ENCODE data around the gene GRK5. TPM values are rescaled to one million over a fixed set of nuclear protein-coding genes. Genes with fewer than 3 reads are reported as not detected.

The GRK5 gene
- polyA plus RNA-seq, 1 donor from 2014 or later: 34.9 TPM

DNA sequence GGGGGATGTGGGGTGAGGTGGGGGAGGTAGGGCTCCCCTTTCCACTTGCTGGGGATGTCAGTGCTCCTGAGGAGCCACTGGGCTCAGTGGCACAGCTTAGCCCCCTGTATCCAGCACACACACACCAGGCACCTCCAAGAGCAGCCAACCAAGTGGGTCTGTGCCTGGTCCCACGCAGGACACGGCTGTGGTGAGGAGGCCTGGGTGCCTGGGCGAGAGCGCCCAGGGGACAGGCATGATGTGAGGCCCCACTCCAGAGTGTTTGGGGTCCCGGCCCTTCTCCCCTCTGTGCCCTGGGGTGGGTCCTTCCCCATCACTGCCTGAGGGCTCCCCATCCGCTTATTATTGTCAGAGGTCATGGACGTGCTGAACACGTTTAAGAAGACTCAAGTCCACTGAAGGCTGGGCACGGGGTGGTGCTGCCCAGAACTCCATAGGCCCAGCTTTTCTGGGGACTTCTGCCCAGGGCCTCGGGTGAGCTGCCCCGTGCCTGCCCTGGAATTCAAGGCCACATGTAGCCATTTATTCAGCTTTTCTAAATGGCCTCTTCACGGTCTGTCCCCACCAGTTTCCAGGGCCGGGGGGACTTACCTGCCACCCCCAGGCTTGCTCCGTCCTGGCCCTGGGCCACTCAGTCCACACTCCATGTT, 119.8 kb downstream of the GRK5 start:
- Histone ChIP-seq H3K9me3 (ENCODE audit: low read length) (no peaks in the 10 kb centered on the region), H3K9ac (ENCODE audit: low read length) (no peak overlapping the region), H3K4me3 (ENCODE audit: low read length) (no peak overlapping the region), H3F3A (ENCODE audit: insufficient read depth, low read length, poor library complexity, severe bottlenecking) (no peaks in the 10 kb centered on the region), H3K27me3 (ENCODE audit: insufficient read depth, low read depth, low read length) (no peaks in the 10 kb centered on the region), H3K36me3 (ENCODE audit: insufficient read depth, low read length) (no peaks in the 10 kb centered on the region), H3K4me2 (ENCODE audit: low read length) (no peak overlapping the region), H4K20me1 (ENCODE audit: insufficient read depth) (no peaks in the 10 kb centered on the region), H3K79me2 (replicated peaks; ENCODE audit: insufficient read depth, low read length) (no peaks in the 10 kb centered on the region), H3K9me2 (ENCODE audit: insufficient read depth, low read length) (no peaks in the 10 kb centered on the region), H3K27ac (ENCODE audit: low read length) (no peak overlapping the region), H2AFZ (ENCODE audit: low read depth, low read length) (no peak overlapping the region)
- TF ChIP-seq EP300 (conservative IDR thresholded peaks at IDR 0.05; ENCODE audit: poor library complexity, severe bottlenecking): no peak
- TF ChIP-seq, protein P1, sequence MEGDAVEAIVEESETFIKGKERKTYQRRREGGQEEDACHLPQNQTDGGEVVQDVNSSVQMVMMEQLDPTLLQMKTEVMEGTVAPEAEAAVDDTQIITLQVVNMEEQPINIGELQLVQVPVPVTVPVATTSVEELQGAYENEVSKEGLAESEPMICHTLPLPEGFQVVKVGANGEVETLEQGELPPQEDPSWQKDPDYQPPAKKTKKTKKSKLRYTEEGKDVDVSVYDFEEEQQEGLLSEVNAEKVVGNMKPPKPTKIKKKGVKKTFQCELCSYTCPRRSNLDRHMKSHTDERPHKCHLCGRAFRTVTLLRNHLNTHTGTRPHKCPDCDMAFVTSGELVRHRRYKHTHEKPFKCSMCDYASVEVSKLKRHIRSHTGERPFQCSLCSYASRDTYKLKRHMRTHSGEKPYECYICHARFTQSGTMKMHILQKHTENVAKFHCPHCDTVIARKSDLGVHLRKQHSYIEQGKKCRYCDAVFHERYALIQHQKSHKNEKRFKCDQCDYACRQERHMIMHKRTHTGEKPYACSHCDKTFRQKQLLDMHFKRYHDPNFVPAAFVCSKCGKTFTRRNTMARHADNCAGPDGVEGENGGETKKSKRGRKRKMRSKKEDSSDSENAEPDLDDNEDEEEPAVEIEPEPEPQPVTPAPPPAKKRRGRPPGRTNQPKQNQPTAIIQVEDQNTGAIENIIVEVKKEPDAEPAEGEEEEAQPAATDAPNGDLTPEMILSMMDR (IDR thresholded peaks at IDR 0.05; ENCODE audit: poor library complexity, severe bottlenecking): no peak
- no peak for TF ChIP-seq POLR2AphosphoS5 (IDR thresholded peaks at IDR 0.05)
- no peak for TF ChIP-seq RAD21 (conservative IDR thresholded peaks at IDR 0.05)

DNA sequence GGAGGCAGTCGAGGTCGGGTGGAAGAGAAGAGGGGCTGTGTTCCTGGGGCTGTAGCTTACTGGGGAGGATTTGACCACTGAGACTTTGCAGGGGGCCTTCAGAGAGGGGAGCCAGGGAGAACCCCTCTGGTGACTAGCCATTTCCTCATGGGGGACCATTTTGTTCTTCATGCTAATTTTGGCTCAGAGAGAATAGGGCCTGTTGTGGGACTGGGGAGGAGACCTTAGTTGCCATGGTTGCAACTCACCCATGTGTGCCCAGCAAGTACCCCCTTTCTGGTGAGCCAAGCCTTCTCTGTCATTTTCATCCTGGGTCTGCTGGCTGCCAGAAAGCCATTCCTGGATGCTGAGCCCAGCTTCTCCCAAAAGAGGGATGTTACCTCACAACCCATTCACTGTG, 120.9 kb downstream of the GRK5 start:
- Histone ChIP-seq H3K27ac (ENCODE audit: low read length) (no peak overlapping the region), H3K79me2 (replicated peaks; ENCODE audit: insufficient read depth, low read length) (no peaks in the 10 kb centered on the region), H3K27me3 (ENCODE audit: insufficient read depth, low read depth, low read length) (no peaks in the 10 kb centered on the region), H3K4me3 (ENCODE audit: low read length) (no peak overlapping the region), H4K20me1 (ENCODE audit: insufficient read depth) (no peaks in the 10 kb centered on the region), H3K9ac (ENCODE audit: low read length) (no peak overlapping the region), H3K9me3 (ENCODE audit: low read length) (no peaks in the 10 kb centered on the region), H3K4me2 (ENCODE audit: low read length) (no peak overlapping the region), H3K36me3 (ENCODE audit: insufficient read depth, low read length) (no peaks in the 10 kb centered on the region), H3K9me2 (ENCODE audit: insufficient read depth, low read length) (no peaks in the 10 kb centered on the region), H2AFZ (ENCODE audit: low read depth, low read length) (no peak overlapping the region), H3F3A (ENCODE audit: insufficient read depth, low read length, poor library complexity, severe bottlenecking) (no peaks in the 10 kb centered on the region)
- TF ChIP-seq TAF1 (IDR thresholded peaks at IDR 0.05; ENCODE audit: low read depth): no peak
- TF ChIP-seq POLR2AphosphoS5 (IDR thresholded peaks at IDR 0.05): no peak
- no peak for TF ChIP-seq EZH2 (IDR thresholded peaks at IDR 0.05; ENCODE audit: borderline replicate concordance, insufficient read depth, low read length, poor library complexity, severe bottlenecking)
- TF ChIP-seq MXI1 (conservative IDR thresholded peaks at IDR 0.05; ENCODE audit: poor library complexity, severe bottlenecking): no peak
- TF ChIP-seq RAD21 (conservative IDR thresholded peaks at IDR 0.05): no peak
- TF ChIP-seq SMC3 (conservative IDR thresholded peaks at IDR 0.05; ENCODE audit: poor library complexity): no peak
- no peak for TF ChIP-seq EP300 (conservative IDR thresholded peaks at IDR 0.05; ENCODE audit: poor library complexity, severe bottlenecking)
- TF ChIP-seq, protein P2, sequence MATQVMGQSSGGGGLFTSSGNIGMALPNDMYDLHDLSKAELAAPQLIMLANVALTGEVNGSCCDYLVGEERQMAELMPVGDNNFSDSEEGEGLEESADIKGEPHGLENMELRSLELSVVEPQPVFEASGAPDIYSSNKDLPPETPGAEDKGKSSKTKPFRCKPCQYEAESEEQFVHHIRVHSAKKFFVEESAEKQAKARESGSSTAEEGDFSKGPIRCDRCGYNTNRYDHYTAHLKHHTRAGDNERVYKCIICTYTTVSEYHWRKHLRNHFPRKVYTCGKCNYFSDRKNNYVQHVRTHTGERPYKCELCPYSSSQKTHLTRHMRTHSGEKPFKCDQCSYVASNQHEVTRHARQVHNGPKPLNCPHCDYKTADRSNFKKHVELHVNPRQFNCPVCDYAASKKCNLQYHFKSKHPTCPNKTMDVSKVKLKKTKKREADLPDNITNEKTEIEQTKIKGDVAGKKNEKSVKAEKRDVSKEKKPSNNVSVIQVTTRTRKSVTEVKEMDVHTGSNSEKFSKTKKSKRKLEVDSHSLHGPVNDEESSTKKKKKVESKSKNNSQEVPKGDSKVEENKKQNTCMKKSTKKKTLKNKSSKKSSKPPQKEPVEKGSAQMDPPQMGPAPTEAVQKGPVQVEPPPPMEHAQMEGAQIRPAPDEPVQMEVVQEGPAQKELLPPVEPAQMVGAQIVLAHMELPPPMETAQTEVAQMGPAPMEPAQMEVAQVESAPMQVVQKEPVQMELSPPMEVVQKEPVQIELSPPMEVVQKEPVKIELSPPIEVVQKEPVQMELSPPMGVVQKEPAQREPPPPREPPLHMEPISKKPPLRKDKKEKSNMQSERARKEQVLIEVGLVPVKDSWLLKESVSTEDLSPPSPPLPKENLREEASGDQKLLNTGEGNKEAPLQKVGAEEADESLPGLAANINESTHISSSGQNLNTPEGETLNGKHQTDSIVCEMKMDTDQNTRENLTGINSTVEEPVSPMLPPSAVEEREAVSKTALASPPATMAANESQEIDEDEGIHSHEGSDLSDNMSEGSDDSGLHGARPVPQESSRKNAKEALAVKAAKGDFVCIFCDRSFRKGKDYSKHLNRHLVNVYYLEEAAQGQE (IDR thresholded peaks at IDR 0.05; ENCODE audit: borderline replicate concordance): no peak
- TF ChIP-seq, protein P1 (IDR thresholded peaks at IDR 0.05; ENCODE audit: poor library complexity, severe bottlenecking): no peak
